SK-N-SH (cell line): ENCODE measurements around the gene NUMA1. TPM values are rescaled to one million over a fixed set of nuclear protein-coding genes. Genes with fewer than 3 reads are reported as not detected.

Experiments used
- CTCF ChIA-PET: fragments of 300-600, 350-600 bp; formaldehyde crosslinking; extraction: SDS; loops from one replicate; lab custom pipeline; 2021; lab: Yijun Ruan, JAX
- POLR2A ChIA-PET: fragments of 350-600 bp; sonication (Branson Sonifier 250); formaldehyde crosslinking; extraction: SDS; loops from one replicate; lab custom pipeline; 2020; ENCODE audit warnings: antibody characterized with exemption, inconsistent platforms; lab: Yijun Ruan, JAX
- DNase-seq: peaks from one replicate; pipeline ENCODE4 v3.0.0; 2012
- H2AFZ ChIP-seq: fragments of 200-600 bp; sonication (generic); 2 replicates; pipeline ENCODE4 v1.8.1; 2016; ENCODE audit warnings: antibody characterized with exemption, mild to moderate bottlenecking, low read depth
- H3F3A ChIP-seq: fragments of 200-600 bp; sonication (generic); replicated peaks from 2 replicates; pipeline ENCODE3; 2016; ENCODE audit warnings: antibody characterized with exemption, mild to moderate bottlenecking; ENCODE audit not compliant: insufficient read depth
- H3K27ac ChIP-seq, 2 experiments: fragments of 200-500 bp in 1 of 2; fragments of 200-600 bp in 1 of 2; sonication (Bioruptor generic) in 1 of 2; sonication (generic), shearing (Covaris generic) in 1 of 2; 2 replicates each; pipeline versions ENCODE4 v1.5.1 to v1.6.1; 2014 to 2016; ENCODE audit warnings: low read depth in 2 of 2, inconsistent platforms in 1 of 2, low read length in 1 of 2, mild to moderate bottlenecking in 1 of 2, mixed read lengths in 1 of 2
- H3K27me3 ChIP-seq: fragments of 200-600 bp; sonication (generic), shearing (Covaris generic); 2 replicates; pipeline ENCODE4 v1.6.1; 2016; ENCODE audit warnings: mixed run types; ENCODE audit not compliant: insufficient read depth
- H3K36me3 ChIP-seq, 2 experiments: fragments of 200-500 bp in 1 of 2; fragments of 200-600 bp in 1 of 2; sonication (Bioruptor generic) in 1 of 2; sonication (generic) in 1 of 2; replicated peaks in 1 of 2; 2 replicates each; pipeline versions ENCODE3 to v1.5.1; 2014 to 2016; ENCODE audit warnings: low read length in 1 of 2, mild to moderate bottlenecking in 1 of 2; ENCODE audit not compliant: insufficient read depth in 2 of 2, control insufficient read depth in 1 of 2
- H3K4me1 ChIP-seq, 2 experiments: fragments of 200-500 bp in 1 of 2; fragments of 200-600 bp in 1 of 2; sonication (Bioruptor generic) in 1 of 2; sonication (generic), shearing (Covaris generic) in 1 of 2; 2 replicates each; pipeline versions ENCODE4 v1.5.1 to v1.6.1; 2014 to 2016; ENCODE audit warnings: low read depth in 1 of 2, low read length in 1 of 2, mixed run types in 1 of 2; ENCODE audit not compliant: insufficient read depth in 2 of 2, control insufficient read depth in 1 of 2
- H3K4me2 ChIP-seq: fragments of 200-600 bp; sonication (generic), shearing (Covaris generic); 2 replicates; pipeline ENCODE4 v1.6.1; 2017; ENCODE audit warnings: mixed run types
- H3K4me3 ChIP-seq, 2 experiments: fragments of 200-500 bp in 1 of 2; fragments of 200-600 bp in 1 of 2; sonication (Bioruptor generic) in 1 of 2; sonication (generic), shearing (Covaris generic) in 1 of 2; 2 replicates each; pipeline versions ENCODE4 v1.5.1 to v1.8.1; 2014 to 2016; ENCODE audit warnings: low read depth in 2 of 2, inconsistent platforms in 1 of 2, low read length in 1 of 2, mild to moderate bottlenecking in 1 of 2, mixed read lengths in 1 of 2, moderate library complexity in 1 of 2
- H3K79me2 ChIP-seq: fragments of 200-600 bp; sonication (generic); 2 replicates; pipeline ENCODE4 v1.8.1; 2017; ENCODE audit warnings: mild to moderate bottlenecking; ENCODE audit not compliant: insufficient read depth
- H3K9ac ChIP-seq: fragments of 200-600 bp; sonication (generic); 2 replicates; pipeline ENCODE4 v1.6.1; 2017; ENCODE audit warnings: mixed run types
- H3K9me2 ChIP-seq: fragments of 200-600 bp; sonication (generic); 2 replicates; pipeline ENCODE4 v1.6.1; 2017; ENCODE audit warnings: mixed run types
- H3K9me3 ChIP-seq: fragments of 200-600 bp; sonication (generic); 2 replicates; pipeline ENCODE4 v1.6.1; 2017; ENCODE audit warnings: mixed run types, mild to moderate bottlenecking, moderate library complexity
- H4K20me1 ChIP-seq: fragments of 200-600 bp; sonication (generic); 2 replicates; pipeline ENCODE4 v1.6.1; 2017; ENCODE audit warnings: mild to moderate bottlenecking, mixed run types; ENCODE audit not compliant: insufficient read depth
- CHD2 ChIP-seq: fragments of 150-350 bp; IDR thresholded peaks from 2 replicates; pipeline ENCODE4 v1.6.1; 2018; ENCODE audit warnings: low read length; ENCODE audit not compliant: partially characterized antibody
- ELF1 ChIP-seq: IDR thresholded peaks from 2 replicates; pipeline ENCODE4 v1.4.0; 2012
- EZH2phosphoT487 ChIP-seq: fragments of 200-600 bp; sonication (generic); IDR thresholded peaks from 2 replicates; pipeline ENCODE4 v1.6.1; 2017; ENCODE audit warnings: low read depth, mixed run types, mild to moderate bottlenecking, antibody characterized with exemption, moderate library complexity, borderline replicate concordance
- FOSL2 ChIP-seq: IDR thresholded peaks from 2 replicates; pipeline ENCODE4 v1.4.0; 2012; ENCODE audit warnings: low read depth, mild to moderate bottlenecking, moderate library complexity, borderline replicate concordance
- FOXM1 ChIP-seq: IDR thresholded peaks from 2 replicates; pipeline ENCODE4 v1.4.0; 2012; ENCODE audit warnings: low read depth, mild to moderate bottlenecking
- GABPA ChIP-seq: IDR thresholded peaks from 2 replicates; pipeline ENCODE4 v1.4.0; 2012; ENCODE audit warnings: low read depth, mild to moderate bottlenecking
- GATA2 ChIP-seq: sonication (generic); formaldehyde crosslinking; IDR thresholded peaks from 2 replicates; pipeline ENCODE4 v1.5.0; 2020; ENCODE audit warnings: mild to moderate bottlenecking, missing genetic modification reagents
- MEF2A ChIP-seq: IDR thresholded peaks from 2 replicates; pipeline ENCODE4 v1.4.0; 2012; ENCODE audit warnings: low read depth, borderline replicate concordance
- MXI1 ChIP-seq: IDR thresholded peaks from 2 replicates; pipeline ENCODE4 v1.6.1; 2012; ENCODE audit warnings: mild to moderate bottlenecking, low read depth, low read length, improper control_type of control experiment
- NFIC ChIP-seq: IDR thresholded peaks from 2 replicates; pipeline ENCODE4 v1.4.0; 2012; ENCODE audit warnings: borderline replicate concordance
- PBX3 ChIP-seq: IDR thresholded peaks from 2 replicates; pipeline ENCODE4; 2012
- POLR2AphosphoS5 ChIP-seq: IDR thresholded peaks from 2 replicates; pipeline ENCODE4 v1.6.1; 2012; ENCODE audit warnings: low read depth, low read length
- RFX5 ChIP-seq: IDR thresholded peaks from 2 replicates; pipeline ENCODE4 v1.6.1; 2012; ENCODE audit warnings: mild to moderate bottlenecking, improper control_type of control experiment, low read length
- USF2 ChIP-seq: fragments of 150-350 bp; IDR thresholded peaks from 2 replicates; pipeline ENCODE4 v1.6.1; 2017; ENCODE audit warnings: antibody characterized with exemption, low read length, low read depth, borderline replicate concordance
- WGBS: methylation state at CpG from one replicate; pipeline ENCODE4 v1.1.6; 2017; ENCODE audit warnings: low lambda C conversion rate; 5-methylcytosine and 5-hydroxymethylcytosine counted together
- polyA plus RNA-seq, 3 experiments: library from polyadenylated mRNA; depleted of rRNA; stranded (reverse); fragments of >200 nt; gene quantifications; 2 replicates each; pipeline ENCODE4 v1.2.3, GENCODE V29; 2012
- TF ChIP-seq, protein P1 (sequence below): IDR thresholded peaks from 2 replicates; pipeline ENCODE4 v1.6.1; 2012; ENCODE audit warnings: mild to moderate bottlenecking, low read depth, low read length, moderate library complexity
- TF ChIP-seq, protein P2 (sequence below): IDR thresholded peaks from 2 replicates; pipeline ENCODE4 v1.4.0; 2012; ENCODE audit warnings: low read depth

Gene NUMA1
- polyA plus RNA-seq, 1 of the 3 experiments (the other 2 are of a cell fraction) = 111 TPM

DNA sequence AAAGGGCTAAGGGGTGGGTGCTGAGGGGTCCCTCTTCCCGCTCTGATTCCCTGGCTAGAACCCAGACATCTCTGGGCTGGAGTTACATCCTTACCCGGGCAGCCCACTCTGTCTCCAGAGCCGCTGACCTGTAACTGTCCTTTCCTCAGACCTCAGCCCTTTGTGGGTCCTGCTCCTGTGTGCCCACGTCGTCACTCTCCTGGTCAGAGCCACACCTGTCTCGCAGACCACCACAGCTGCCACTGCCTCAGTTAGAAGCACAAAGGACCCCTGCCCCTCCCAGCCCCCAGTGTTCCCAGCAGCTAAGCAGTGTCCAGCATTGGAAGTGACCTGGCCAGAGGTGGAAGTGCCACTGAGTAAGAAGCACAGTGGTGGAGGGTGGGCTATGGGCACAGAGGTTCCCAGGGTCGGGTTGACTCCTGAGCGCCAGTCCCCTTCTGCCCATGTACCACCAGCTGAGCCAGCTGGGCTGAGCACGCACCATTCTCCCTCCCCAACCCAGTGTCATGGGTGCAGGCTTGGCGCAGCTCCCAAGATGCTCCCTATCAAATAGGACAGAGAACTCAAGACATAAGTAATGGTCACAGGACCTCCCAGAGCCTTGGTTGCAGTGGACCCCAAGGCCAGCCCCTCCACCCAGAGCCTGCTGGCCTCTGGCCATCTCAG, 80.0 kb downstream of the NUMA1 start:
- DNase-seq = no peak
- WGBS = 96% methylated on average over 4 of the region's 10 CpGs
- H3K79me2 ChIP-seq = no peaks in the 10 kb centered on the region
- H3K27ac ChIP-seq = no peak overlapping the region
- H3K9me2 ChIP-seq = no peaks in the 10 kb centered on the region
- peaks cover 7 to 62% of the 10 kb centered on the region in 2 experiments for H3K36me3 ChIP-seq
- no peak overlapping the region for H3K4me3 ChIP-seq
- ChIA-PET CTCF (interaction anchor here (0.8 to 4.2 kb wide), 9 partner anchors 10 to 431 kb away, joined by 3 to 26 read pairs (median 5); no protein-coding TSS in a partner anchor), POLR2A (interaction anchor here (0.7 to 1.0 kb wide), 3 partner anchors 8 to 38 kb away, joined by 3 to 4 read pairs (median 3); no protein-coding TSS in a partner anchor)
- TF ChIP-seq, protein P1, sequence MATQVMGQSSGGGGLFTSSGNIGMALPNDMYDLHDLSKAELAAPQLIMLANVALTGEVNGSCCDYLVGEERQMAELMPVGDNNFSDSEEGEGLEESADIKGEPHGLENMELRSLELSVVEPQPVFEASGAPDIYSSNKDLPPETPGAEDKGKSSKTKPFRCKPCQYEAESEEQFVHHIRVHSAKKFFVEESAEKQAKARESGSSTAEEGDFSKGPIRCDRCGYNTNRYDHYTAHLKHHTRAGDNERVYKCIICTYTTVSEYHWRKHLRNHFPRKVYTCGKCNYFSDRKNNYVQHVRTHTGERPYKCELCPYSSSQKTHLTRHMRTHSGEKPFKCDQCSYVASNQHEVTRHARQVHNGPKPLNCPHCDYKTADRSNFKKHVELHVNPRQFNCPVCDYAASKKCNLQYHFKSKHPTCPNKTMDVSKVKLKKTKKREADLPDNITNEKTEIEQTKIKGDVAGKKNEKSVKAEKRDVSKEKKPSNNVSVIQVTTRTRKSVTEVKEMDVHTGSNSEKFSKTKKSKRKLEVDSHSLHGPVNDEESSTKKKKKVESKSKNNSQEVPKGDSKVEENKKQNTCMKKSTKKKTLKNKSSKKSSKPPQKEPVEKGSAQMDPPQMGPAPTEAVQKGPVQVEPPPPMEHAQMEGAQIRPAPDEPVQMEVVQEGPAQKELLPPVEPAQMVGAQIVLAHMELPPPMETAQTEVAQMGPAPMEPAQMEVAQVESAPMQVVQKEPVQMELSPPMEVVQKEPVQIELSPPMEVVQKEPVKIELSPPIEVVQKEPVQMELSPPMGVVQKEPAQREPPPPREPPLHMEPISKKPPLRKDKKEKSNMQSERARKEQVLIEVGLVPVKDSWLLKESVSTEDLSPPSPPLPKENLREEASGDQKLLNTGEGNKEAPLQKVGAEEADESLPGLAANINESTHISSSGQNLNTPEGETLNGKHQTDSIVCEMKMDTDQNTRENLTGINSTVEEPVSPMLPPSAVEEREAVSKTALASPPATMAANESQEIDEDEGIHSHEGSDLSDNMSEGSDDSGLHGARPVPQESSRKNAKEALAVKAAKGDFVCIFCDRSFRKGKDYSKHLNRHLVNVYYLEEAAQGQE = no peak
- TF ChIP-seq RFX5 = no peak
- TF ChIP-seq FOSL2 = no peak
- TF ChIP-seq CHD2 = no peak
- no peak for TF ChIP-seq PBX3
- no peak for TF ChIP-seq POLR2AphosphoS5
- TF ChIP-seq EZH2phosphoT487 = no peak
- H3K9me3 ChIP-seq = no peaks in the 10 kb centered on the region
- H3K9ac ChIP-seq = no peak overlapping the region
- no peaks in the 10 kb centered on the region for H3K27me3 ChIP-seq
- no peak overlapping the region for H3K4me2 ChIP-seq
- no peak overlapping the region for H2AFZ ChIP-seq
- H3K4me1 ChIP-seq = peaks cover 0 to 10% of the 10 kb centered on the region in 2 experiments; a peak in 1 of 4 replicates
- peaks cover 30% of the 10 kb centered on the region for H3F3A ChIP-seq
- H4K20me1 ChIP-seq = peaks cover 12% of the 10 kb centered on the region

DNA sequence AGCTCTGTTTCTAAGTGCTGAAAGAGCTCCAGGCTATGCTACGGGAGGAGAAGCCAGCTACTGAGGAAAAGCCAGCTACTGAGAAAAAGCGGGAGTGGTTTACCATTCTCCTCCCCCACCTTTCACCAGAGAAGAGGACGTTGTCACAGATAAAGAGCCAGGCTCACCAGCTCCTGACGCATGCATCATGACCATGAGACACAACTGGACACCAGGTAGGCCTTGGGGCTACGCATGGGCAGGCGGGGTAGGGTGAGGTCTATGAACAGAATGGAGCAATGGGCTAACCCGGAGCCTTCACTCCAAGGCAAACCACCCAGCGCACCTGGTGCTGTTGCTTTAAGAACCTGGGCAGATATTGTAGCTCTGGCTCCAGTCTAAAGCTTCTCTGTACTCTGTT, 80.5 kb downstream of the NUMA1 start:
- H3K79me2 ChIP-seq = no peaks in the 10 kb centered on the region
- CTCF ChIA-PET = interaction anchor here (0.6 to 4.2 kb wide), 8 partner anchors 10 to 472 kb away, joined by 3 to 26 read pairs (median 4); no protein-coding TSS in a partner anchor
- WGBS = 94% methylated on average over 8 of the region's 8 CpGs
- H3F3A ChIP-seq = peaks cover 24% of the 10 kb centered on the region
- TF ChIP-seq ELF1 = no peak
- TF ChIP-seq FOXM1 = no peak
- TF ChIP-seq NFIC = no peak
- TF ChIP-seq GATA2 = no peak
- TF ChIP-seq RFX5 = no peak
- TF ChIP-seq, protein P2, sequence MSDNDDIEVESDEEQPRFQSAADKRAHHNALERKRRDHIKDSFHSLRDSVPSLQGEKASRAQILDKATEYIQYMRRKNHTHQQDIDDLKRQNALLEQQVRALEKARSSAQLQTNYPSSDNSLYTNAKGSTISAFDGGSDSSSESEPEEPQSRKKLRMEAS = no peak
- no peak for TF ChIP-seq FOSL2
- TF ChIP-seq MEF2A = no peak
- TF ChIP-seq USF2 = no peak
- no peak for TF ChIP-seq MXI1
- TF ChIP-seq GABPA = no peak
- TF ChIP-seq POLR2AphosphoS5 = no peak
- TF ChIP-seq, all 33 proteins: peak for 0
- Histone ChIP-seq H2AFZ (no peak overlapping the region), H3K4me1 (peaks cover 0 to 10% of the 10 kb centered on the region in 2 experiments; a peak in 1 of 4 replicates), H3K9ac (no peak overlapping the region), H3K9me2 (no peaks in the 10 kb centered on the region), H3K4me2 (0 out of 2 replicates have a peak overlapping the region, but pooled peaks have one; percentile 30), H4K20me1 (peaks cover 7% of the 10 kb centered on the region), H3K27ac (peak overlapping the region in 1 of 2 experiments; percentile 12; a peak in 1 of 4 replicates), H3K9me3 (no peaks in the 10 kb centered on the region), H3K36me3 (peaks cover 3 to 57% of the 10 kb centered on the region in 2 experiments), H3K4me3 (no peak overlapping the region), H3K27me3 (no peaks in the 10 kb centered on the region)
- POLR2A ChIA-PET = interaction anchor here (0.7 to 1.0 kb wide), 3 partner anchors 9 to 39 kb away, joined by 3 to 4 read pairs (median 3); no protein-coding TSS in a partner anchor
- DNase-seq = no peak
